PC-3 (cell line): Measurements from ENCODE around the gene GGA1.

ENCODE experiments used
- CTCF ChIP-seq: fragments of 300-600 bp; sonication (generic); conservative IDR thresholded peaks from 2 replicates; pipeline ENCODE4 v1.5.1; 2017; ENCODE audit warnings: antibody characterized with exemption, low read depth, mild to moderate bottlenecking, low read length
- EZH2 ChIP-seq: fragments of 300-600 bp; sonication (generic); IDR thresholded peaks from one replicate; pipeline ENCODE4 v1.6.1; 2017; ENCODE audit warnings: antibody characterized with exemption, mild to moderate bottlenecking, low read length; ENCODE audit not compliant: unreplicated experiment
- EZH2phosphoT487 ChIP-seq: fragments of 300-600 bp; sonication (generic); IDR thresholded peaks from 2 replicates; pipeline ENCODE4 v1.6.1; 2018; ENCODE audit warnings: mild to moderate bottlenecking, antibody characterized with exemption, low read length, borderline replicate concordance

GRCh38 chr22:37601203-37601539 lies 7.5 kb upstream of the GGA1 start:
- TF ChIP-seq CTCF (no peak), EZH2phosphoT487 (no peak), EZH2 (no peak)
